Umbilical cord (tissue), 2 donors: Measurements from ENCODE around the gene COQ9. TPM values are rescaled to one million over a fixed set of nuclear protein-coding genes. Genes with fewer than 3 reads are reported as not detected.

Source experiments
- DNase-seq: peaks from one replicate; pipeline ENCODE4 v3.0.0-alpha.2; 2015; ENCODE audit warnings: low spot score
- total RNA-seq: library from RNA; depleted of rRNA; stranded (reverse); fragments of >200 nt; gene quantifications from one replicate; pipeline ENCODE4 v1.2.3, GENCODE V29; 2014; ENCODE audit warnings: low replicate concordance; ENCODE audit not compliant: insufficient read depth

The COQ9 gene
- total RNA-seq, 1 donor from 2014 or later = 25.3 TPM

DNA sequence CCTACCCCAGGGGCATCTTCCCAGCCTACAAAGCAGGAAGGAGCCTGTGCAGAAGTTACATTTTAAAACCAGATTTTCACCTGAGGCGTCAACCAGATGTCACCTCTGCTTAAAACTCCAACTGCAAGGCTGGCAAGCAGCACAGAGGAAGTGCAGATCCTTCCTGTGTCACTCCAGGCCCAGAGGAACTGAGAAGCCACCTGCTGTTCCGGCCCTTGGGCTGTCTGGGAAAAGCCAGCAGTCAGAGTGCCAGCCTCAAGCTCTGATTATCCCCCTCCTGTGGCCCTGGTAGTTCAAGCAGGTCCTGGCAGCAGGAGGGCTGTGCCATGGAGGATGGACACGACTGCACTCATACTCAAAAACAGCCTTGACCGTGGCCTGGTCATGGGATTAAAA lies 25.4 kb downstream of the COQ9 start:
- no peak for DNase-seq

DNA sequence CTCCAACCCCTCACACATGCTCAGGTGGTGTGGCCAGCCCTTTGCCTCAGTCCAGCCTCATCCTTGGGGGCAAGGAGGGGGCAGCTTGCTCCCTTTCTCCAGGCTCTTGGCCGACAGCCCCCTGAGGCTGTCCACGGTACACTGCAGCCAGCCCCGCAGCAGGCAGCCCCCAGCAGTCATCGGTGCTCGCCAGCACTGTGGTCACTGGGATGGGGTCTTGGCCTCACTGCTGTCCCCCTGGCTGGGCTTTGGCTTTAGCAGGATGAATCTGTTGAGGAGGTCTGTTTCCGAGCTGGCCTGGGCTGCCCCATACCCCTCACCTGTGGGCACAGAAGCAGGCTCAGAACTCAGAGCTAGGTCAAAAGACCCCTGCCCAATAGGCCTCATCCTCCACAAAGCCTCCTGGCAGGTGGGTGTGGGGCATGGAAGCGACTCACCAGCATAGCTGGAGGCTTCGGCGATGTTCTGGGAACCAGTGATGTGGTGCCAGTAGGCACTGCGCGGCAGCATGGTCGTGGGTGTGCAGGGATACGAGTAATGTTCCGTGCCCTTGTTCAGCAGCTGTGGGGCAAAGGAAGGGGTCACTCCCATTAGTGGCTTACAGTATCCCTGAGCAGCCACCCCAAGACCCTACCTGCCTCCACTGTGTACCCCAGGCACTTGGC lies 26.0 kb downstream of the COQ9 start:
- DNase-seq = no peak

DNA sequence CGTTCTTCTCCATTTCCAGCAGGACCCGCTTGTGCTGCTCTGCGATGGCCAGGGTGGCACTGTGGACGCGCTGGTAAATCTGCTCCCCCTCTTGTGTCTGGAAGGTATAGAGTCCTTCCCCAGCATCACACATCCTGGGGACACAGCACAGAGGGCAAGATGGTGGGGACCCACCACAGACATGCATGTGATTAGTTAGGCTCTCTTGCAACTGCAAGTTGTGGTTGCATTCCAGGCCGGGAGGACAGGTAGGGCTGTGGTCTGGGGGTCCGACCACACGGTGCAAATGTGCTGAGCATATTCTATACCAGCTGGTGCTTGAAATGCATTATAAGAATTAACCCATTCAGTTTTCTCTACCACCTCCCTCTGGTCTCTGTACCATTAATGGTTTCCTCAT lies 26.6 kb downstream of the COQ9 start:
- DNase-seq = no peak

DNA sequence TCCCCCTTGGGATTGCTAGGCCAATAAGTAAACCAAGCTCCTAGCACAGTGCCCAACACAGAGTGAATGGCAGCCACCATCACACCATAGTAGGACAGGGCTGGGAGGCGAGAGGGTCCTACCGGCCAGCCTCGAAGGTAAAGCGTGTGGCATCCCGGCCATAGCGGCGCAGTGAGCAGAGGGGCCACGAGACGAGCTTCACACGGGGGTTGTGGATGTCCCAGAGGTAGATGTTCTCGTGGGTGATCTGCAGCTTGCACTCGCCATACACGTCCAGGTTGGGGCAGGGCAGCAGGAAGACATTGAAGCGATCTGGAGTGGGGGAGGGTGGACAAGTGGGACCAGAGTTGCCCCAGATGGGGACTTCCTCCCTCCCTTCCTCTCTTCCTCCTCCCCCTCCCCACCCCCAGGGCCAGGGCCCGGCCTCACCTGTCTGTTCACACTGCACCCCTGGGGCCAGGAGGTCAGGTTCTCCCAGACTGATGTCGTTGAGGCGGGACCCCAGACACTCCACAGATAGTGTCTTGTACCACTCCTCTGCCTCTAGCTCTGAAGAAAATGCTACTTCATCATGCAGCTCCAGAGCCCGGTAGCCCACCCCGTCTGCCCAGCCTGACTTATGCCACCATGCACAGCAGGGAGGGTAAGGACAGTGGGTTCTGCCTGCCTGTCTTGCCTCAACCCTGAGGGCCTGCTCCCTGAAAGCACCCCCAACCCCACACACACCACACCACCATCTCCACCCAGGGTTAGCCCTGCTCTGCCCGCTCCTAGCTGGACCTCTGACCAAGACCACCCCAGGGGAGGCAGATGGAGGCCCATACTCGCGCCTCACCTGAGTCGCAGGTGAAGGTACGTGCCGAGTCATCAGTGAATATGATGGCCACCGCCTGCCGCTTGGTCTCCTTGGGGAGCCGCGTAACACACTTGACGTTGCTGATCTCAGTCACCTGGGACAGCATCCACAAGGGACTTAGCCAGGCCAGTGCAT lies 27.7 kb downstream of the COQ9 start:
- DNase-seq = no peak

DNA sequence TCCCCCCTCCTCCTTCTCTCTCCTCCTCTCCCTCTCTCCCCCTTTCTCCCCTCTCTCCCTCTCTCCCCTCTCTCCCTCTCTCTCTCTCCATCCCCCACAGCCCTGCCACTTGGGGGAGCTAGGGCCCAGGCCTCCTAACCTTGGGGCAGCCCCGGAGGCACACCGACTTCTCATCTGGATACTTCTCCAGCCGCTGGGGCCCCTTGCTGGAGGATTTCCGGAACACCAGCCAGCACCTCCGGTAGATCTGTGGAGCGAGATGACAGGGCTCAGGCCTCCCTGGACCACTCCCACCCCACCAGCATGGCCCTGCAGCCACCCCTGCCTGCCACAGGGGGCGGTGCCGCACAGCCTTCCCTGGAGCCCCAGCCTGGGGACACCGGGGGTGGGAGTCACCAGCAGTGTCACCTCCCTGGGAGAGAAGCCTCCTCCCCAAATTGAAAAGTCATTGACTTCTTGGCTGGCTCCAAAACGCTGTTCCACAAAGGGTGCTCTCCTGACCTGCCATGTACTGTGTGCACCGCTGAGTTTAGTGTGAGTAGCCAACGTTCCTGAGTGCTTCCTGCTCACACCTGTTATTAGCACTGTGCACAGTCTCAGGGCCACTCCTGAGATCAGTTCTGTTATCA lies 28.5 kb downstream of the COQ9 start:
- peak; percentile 46 for DNase-seq

DNA sequence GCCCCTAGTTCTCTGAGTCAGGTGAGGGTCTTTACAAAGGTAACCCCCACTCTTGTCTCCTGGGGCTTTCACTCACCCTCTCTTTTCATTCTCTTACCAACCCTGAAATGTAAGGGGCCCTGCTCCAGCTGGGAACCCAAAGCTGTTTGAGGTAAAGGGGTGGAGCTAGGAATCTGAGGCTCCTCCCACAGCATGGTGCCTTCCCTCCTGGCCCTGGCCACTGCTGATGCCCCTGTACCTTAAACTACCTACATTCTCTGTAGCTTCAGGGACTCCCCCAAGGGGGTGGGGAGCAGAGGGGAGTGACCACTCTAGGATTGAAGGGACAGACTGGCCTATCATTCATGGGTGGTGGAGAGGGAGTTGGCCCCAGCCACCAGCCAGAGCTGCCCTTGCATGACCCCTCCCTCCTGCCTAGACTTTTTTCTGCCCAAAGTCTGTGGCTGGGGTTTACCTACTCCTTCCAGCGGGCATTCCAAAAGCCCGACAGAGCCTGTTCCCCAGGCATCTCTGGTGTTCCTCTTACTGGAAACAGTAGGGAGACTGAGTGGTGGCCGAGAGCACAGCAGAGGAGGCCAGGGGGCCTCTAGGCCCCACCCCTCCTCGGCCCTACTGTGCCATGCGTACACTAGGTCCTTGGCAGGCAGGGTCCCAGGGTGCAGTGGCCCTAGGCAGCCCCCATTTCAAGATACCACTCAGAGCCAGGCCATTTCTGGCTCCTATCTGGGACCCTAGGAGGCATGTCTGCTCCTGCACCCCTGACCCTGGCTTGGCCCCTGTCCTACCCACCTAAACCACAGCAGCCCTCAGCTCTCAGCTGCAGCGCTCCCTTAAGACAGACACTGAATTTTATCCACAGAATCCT lies 29.5 kb downstream of the COQ9 start:
- DNase-seq = no peak

DNA sequence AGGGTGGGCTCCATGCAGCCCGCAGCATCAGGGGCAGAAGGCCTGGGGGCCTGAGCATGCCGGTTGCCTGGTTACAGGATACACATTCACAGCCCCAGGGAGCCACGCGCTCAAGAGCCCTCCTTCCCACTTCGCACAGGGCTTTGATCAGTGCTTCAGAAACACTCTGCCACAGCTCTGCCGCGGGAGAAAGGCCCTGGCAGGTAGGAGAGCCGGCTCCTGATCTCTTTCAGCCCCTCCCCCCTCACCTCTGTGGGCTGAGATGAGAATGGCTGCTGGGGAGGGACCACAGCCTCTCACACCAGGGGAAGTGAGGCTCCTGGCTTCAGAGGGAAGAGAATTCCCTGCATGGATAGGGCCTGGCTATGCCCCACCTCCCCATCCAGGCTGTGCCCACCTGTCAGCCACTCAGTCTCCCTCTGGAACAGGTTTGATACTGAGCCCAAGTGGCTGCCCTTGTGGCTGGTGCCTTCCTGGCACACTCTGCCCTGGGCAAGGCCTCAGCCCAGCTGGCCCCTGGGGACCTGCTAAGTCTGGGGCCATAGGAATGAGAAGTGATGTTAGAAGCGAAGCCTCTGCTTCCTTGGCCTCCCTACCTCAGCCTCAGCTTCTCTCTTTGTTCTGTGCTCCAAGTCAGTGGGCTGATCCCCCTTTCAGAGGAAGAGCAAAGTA lies 30.4 kb downstream of the COQ9 start:
- DNase-seq = no peak

DNA sequence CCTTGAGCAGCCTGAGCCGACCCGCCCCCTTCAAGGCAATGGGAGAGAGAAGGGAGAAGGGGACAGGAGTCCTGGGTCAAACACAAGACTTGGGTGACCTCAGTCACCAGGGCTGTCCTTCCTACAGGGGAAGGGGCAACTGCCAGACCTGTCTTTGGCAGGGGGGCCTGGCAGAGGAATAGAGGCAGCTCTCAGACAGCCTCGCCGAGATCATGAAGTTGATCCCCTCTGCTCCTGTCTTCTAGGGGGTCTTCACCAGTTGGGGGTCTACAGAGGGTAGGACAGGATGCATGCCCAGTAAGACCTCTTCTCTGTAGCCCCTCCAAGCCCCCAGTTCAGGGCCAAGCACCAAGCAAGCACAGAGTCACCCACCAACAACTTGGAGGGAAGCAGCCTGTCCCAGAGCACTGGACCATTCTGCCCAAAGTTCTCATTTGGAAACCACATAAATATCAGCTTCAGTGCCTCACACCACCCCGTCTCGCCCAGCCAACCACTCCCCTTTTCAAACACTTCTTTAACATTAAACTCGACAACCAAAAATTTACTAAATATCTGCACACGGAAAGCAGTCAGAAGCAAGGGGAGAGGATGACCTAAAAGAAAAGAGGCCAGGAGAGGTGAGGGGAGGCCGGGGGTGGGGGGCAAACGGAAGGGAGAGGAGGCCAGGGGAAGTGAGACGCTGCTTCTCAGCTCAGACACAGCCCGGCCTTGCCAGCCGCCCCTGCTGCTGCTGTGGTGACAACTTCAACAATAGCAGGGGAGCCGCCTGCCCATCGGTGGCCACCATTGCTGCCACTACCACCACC lies 31.3 kb downstream of the COQ9 start:
- no peak for DNase-seq

DNA sequence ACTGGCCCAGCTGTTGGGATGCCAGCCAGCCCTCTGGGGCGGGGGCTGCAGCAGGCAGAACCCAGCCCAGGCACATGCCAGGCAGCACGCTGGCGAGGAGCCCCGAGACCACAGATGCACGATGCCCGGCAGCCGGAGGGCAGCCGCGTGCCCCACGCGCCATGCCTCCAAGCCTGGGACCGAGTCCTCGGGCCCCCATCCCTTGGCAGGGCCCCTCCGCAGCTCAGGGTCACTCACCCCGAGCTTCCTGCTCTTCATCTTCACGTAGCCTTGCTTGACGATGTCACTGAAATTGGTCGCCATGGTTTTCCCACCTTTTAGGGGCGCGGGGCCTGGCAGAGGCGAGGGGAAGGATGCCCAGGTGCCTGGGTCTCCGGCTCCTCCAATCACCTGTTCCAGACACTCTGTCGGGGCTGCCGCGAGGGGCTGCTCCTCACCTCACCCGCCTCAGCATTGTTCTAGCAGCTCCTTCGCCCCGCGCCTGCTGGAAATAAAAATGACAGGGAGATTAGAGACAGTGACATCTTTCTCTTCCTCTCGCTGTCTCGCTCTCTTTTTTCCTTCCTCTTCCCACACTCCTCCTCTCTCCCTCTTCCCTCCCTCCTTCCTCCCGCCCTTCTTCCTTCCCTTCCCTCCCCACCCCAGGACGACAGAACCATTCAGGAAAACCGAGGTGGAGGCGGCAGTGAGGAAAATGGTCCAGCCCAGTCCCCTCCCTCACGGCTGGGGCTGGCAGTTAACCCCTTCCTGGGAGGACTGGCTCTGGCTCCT lies 32.1 kb downstream of the COQ9 start:
- peak; percentile 85 for DNase-seq

DNA sequence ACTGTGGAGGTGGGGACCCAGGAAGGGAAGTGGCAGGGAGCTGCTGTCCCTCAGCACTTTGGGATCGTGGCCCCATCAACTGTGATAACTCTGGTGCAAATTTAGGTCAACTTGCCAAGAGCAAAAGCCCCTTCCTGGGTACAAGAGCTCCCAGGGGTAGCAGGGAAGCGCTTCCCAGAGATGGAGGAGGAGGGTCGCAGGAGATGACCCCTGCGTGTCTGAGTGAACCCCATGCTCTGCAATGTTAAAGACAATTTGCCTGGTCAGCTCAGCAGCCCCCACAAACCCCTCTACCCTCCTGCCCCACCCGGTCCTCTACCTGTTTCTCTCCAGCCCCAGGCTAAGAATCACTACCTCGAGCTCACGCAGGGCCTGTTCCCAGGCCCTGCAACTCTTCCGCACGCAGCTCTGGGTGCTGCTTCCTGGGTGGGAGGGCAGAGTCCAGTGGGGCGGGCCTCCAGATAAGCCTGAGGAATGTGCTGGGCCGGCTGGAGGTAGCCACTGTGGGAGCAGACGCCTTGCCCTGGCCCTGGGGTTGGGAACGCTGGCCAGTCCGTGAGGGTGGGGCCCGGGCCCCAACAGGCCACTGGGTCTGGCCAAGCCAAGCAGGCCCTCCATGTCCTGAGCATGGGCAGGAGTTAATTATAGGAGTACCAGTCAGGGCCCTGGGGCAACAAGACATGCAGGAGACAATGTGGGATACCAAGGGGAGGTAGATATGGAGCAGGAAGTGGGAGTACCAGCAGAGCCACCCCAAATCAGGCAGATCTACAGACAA lies 32.9 kb downstream of the COQ9 start:
- DNase-seq = peak; percentile 59

DNA sequence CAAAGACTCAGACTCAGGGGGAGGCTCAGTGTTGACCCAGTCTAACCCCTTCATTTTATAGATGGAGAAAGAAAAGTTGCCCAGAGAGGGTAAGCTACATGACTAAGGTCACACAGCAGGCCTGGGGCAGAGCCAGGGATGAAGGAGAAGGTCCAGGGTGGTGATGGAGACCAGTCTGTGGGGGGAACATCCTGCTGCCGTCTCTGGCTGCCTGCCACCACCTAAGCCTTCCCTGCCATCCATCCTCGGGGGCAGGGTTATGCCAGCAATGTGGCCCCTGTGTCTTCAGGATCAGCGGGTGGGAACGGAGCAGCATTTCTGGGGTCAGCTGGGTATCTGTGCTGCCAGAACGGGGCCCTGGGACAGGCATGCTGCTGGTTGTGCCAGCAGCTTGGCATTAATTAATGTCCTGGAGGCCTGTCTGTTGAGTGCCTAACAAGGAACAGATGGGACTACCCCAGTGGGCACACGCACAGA lies 33.5 kb downstream of the COQ9 start:
- DNase-seq = no peak

DNA sequence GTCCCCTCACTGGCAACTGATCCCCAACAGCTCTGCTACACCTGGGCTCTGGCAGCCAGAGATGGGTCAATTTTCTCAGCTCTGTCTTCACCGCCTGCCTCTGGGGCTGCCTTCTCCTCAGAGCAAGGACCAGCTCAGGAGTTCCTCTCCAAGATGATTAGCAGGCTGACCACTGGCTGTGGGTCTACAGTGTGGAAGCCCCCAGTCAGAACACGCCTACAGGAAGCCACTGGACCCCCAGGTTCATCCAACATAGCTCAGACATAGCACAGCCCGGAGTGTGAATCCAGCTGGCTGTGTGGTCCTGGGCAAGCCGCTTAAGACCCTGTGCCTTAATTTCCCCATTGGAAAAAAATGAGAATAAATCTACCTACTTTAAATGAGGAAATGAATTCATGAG lies 34.1 kb downstream of the COQ9 start:
- no peak for DNase-seq

DNA sequence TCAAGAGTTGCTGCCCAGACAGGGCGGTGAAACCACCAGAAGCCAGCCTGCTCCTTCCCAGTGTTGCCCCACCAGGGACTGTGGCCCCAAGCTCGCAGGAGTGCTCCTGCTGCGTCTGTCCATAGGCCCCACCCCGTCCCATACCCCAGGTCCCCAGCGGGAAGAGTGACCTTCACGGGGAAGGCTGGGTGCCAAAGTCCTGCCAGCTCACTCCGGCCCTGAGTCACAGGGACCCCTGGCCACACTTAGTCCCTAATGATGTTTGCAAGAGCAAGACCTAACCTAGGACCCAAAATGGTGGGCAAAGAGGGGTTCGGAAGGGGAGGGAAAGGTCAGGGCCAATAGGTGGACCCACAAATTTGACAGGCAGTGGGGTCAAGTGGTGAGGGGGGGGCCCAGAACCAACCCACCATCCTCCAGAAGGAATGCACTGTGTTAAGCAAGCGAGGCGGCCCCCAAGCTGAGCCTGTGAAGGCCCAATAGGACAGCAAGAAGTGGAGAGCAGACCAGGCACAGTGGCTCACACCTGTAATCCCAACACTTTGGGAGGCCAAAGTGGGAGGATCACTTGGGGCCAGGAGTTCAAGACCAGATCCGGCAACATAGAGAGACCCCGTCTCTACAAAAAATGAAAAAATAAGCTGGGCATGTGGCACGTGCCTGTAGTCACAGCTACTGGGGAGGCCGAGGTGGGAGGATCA lies 35.7 kb downstream of the COQ9 start:
- DNase-seq = no peak

DNA sequence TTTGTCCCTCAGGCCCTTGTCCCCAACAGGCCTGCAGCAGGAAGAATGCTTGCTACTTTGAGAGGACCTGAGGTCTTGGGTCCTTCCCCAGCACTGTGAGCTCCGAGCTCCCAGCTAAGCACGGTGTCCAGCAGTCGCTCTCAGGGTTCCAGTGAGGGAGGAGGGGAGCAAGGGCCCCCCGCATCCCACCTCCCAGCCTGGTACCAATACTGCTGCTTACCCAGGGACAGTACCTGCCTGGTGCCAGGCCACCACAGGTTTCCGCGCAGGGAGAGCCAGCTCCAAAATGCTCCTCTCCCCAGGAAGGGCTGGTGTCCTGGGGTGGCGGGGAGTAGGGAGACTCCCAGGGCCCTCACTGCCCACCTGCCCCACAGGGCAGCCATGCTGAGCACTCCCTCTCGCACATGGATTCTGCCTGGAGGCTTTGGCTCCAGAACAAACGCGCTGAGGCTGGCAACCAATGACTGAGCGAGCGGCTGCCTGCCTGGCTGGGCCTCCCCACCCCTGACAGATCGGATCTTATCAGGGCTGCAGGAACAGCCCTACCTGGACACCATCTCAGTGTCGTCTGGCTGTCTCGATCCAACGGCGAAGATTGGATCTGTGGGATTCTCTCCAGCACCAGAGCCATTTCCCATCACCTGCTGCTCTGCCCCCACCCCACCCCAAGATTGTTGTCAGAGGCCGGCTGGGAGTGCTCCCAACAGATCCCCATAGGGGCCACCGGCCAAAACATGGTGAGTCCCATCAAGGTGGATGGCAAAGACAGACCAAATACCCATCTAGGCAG lies 36.6 kb downstream of the COQ9 start:
- peak; percentile 51 for DNase-seq

DNA sequence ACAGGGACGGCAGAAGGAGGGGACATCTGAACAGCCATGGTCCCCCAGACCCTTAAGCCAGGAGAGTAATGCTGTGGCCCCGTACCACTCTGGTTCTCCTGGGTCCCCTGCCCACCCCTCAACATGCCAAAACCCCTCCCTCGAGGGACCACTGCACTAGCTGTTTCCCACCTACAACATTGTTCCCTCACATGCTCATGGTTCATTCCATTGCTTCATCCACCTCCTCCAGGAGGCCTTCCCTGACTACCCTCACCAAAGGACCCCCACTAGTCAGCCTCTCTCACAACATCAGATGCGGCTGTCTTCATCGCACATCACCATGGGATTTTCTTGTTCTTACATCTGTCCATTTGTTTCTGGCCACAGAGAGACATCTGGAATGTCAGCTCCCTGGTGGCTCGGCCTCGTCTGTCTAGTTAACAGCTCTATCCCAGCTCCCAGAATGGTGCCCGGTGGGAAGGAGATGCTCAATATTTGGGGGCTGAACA lies 37.3 kb downstream of the COQ9 start:
- no peak for DNase-seq

DNA sequence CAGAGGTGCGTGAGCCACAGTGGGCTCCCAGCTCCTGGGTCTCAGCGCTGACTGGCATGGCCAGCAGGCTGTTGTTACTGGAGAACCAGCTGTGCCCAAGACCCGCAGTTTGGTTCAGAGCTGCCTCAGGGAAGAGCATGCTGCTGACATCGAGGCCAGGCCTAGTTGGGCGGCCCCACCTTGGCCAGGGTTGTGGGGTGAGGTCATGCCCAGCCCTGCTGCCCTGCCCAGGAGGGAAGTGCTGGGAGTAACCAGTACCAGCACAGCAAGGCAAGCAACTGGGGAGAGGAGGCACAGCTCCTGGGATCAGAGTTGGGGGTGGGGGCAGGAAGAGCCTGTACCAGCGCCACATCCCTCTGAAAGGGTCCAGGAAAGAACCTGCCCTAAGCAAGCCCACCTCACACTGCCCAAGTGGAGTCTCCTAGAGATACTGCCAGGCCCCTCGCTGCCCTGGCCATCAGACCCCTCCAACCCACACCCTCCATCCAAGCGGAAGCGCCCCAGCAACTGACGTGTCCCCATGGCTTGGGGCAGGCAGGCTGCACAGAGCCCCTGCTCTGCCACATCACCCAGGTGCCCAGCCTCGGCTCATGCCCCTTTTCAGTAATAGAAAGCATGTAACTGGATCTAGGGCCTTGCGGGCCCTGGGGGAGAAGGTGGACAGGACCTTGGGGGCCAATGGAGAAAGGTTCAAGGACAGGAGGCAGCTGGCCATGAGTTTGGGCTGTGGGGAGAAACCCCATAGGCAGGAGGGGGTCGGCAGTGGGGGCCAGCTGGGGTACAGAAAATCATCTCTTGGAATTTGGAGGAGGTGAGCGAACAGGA lies 38.0 kb downstream of the COQ9 start:
- DNase-seq = no peak
